ENCODE results near the gene DNM2. TPM values are rescaled to one million over a fixed set of nuclear protein-coding genes. Genes with fewer than 3 reads are reported as not detected.
A peak's percentile ranks its signal among the peaks of the same experiment; 100 is the strongest.

The DNM2 gene
- total and polyA plus RNA-seq, 10 of the 15 experiments (the other 5 are each of a cell fraction or from before 2014, with no cell fraction given) = 1.2 to 146 (median 68.9) TPM

DNA sequence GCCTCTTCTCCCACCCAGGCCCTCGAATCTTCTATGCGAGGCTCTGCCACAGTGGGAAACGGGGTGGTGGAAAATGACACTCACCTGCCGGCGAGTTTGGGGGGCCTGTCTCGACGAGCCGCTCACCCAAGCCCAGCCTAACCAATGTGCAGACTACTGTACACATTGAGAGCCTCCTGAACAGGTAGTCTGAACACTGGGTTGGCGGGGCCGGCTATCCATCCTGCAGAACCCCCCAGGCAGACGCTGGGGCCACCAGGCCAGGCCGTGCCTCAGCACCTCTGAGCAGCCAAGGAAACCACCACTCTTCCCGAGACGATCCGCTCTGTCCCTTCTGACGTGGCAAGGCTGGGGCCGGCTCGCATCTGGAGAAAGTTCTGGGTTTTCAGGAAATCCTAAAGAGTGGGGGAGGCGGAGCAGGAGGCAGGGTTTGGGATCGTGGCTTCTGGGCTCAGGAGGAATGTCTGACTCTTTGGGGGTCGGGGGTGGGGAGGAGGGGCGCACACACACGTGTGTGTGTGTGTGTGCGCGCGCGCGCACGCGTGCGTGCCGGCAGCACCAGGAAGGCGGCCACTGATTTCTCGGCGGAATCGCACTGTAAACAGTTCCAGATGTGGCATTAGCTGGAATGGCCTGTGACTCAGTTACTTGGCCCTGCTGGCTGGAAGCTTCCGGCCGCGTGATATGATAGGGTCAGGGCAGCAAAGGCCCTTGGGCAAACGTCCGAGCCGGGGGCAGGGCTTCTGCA lies 99.6 kb downstream of the DNM2 start:
- no peaks in the 10 kb centered on the region for H3K9me3 ChIP-seq (replicated peaks; ENCODE audit: control insufficient read depth, insufficient read depth, low read length)
- DNase-seq (ENCODE audit: low read depth, low spot score) = no peak
- intact Hi-C loops (cut with micrococcal nuclease; ENCODE audit: unreplicated experiment) = no loop called here
- H4K20me1 ChIP-seq (ENCODE audit: control insufficient read depth, insufficient read depth) = no peaks in the 10 kb centered on the region; the same call in 1 of the 2 replicates
- TF ChIP-seq RFX5 (IDR thresholded peaks at IDR 0.05; ENCODE audit: low read depth, low read length) (no peak), YBX1 (IDR thresholded peaks at IDR 0.05) (no peak)
- ChIA-PET RAD21 (ENCODE audit: unreplicated experiment) (no interaction called here), POLR2A (no interaction called here), SMC1A (ENCODE audit: uncharacterized antibody, unreplicated experiment) (no interaction called here), CTCF (no interaction called here)
- H3K79me2 ChIP-seq (ENCODE audit: control insufficient read depth, insufficient read depth, low read length) = no peaks in the 10 kb centered on the region
- H3K4me3 ChIP-seq = no peak overlapping the region
- in situ Hi-C loops (cut with MboI) = no loop called here
- no peak overlapping the region for H2AFZ ChIP-seq (ENCODE audit: control insufficient read depth, low read depth, low read length)
- peaks cover 9 to 18% of the 10 kb centered on the region in 2 experiments for H3K36me3 ChIP-seq (ENCODE audit: control insufficient read depth in 2 of 2, insufficient read depth in 2 of 2, low read length in 1 of 2)
- no peak overlapping the region for H3K27ac ChIP-seq (ENCODE audit: control insufficient read depth, insufficient read depth)
- H3K9ac ChIP-seq (ENCODE audit: control insufficient read depth, insufficient read depth, low read length) = no peak overlapping the region
- BruUV-seq (replicated peaks) = no TSS peak
- no peak for ATAC-seq
- WGBS (ENCODE audit: insufficient coverage, insufficient replicate concordance, low lambda C conversion rate, missing lambda C conversion rate) = 95% methylated on average over 34 of the region's 42 CpGs
- H3K4me2 ChIP-seq (ENCODE audit: control insufficient read depth, insufficient read depth) = no peak overlapping the region
- H3K4me1 ChIP-seq (ENCODE audit: control insufficient read depth, insufficient read depth, low read length) = no peaks in the 10 kb centered on the region
- H3K27me3 ChIP-seq (replicated peaks in 1 of 2; ENCODE audit: control insufficient read depth in 2 of 2, insufficient read depth in 2 of 2, low read length in 1 of 2) = no peaks in the 10 kb centered on the region
- no peak for FAIRE-seq

GRCh38 chr19:10818301-10819123 lies 100.6 kb downstream of the DNM2 start:
- ChIA-PET POLR2A (no interaction called here), SMC1A (ENCODE audit: uncharacterized antibody, unreplicated experiment) (no interaction called here), CTCF (interaction anchor here (0.5 to 1.1 kb wide), 2 partner anchors 101 to 344 kb away, joined by 3 read pairs; partner anchors contain the start of gene DNM2), RAD21 (ENCODE audit: unreplicated experiment) (interaction anchor here (0.6 kb wide), 1 partner anchor 47 kb away, joined by 3 read pairs; no protein-coding TSS in a partner anchor)
- H3K79me2 ChIP-seq (ENCODE audit: control insufficient read depth, insufficient read depth, low read length) = no peaks in the 10 kb centered on the region
- H3K4me2 ChIP-seq (ENCODE audit: control insufficient read depth, insufficient read depth) = no peak overlapping the region
- no peaks in the 10 kb centered on the region; the same call in 1 of the 2 replicates for H4K20me1 ChIP-seq (ENCODE audit: control insufficient read depth, insufficient read depth)
- no peaks in the 10 kb centered on the region for H3K27me3 ChIP-seq (replicated peaks in 1 of 2; ENCODE audit: control insufficient read depth in 2 of 2, insufficient read depth in 2 of 2, low read length in 1 of 2)
- 99% methylated on average over 19 of the region's 19 CpGs for WGBS (ENCODE audit: insufficient coverage, insufficient replicate concordance, low lambda C conversion rate, missing lambda C conversion rate)
- H3K9me3 ChIP-seq (replicated peaks; ENCODE audit: control insufficient read depth, insufficient read depth, low read length) = no peaks in the 10 kb centered on the region
- no TSS peak for BruUV-seq (replicated peaks)
- H2AFZ ChIP-seq (ENCODE audit: control insufficient read depth, low read depth, low read length) = no peak overlapping the region
- in situ Hi-C loops (cut with MboI) (no loop called here), intact Hi-C loops (cut with micrococcal nuclease; ENCODE audit: unreplicated experiment) (no loop called here)
- ATAC-seq = no peak
- FAIRE-seq = no peak
- TF ChIP-seq NR2C1 (IDR thresholded peaks at IDR 0.05) (no peak), POLR2A (IDR thresholded peaks at IDR 0.05; ENCODE audit: low read depth, low read length) (peak; percentile 25; the same call in 1 of the 2 replicates)
- no peak overlapping the region for H3K27ac ChIP-seq (ENCODE audit: control insufficient read depth, insufficient read depth)
- DNase-seq (ENCODE audit: low read depth, low spot score) = no peak
- no peaks in the 10 kb centered on the region for H3K4me1 ChIP-seq (ENCODE audit: control insufficient read depth, insufficient read depth, low read length)
- no peak overlapping the region for H3K4me3 ChIP-seq
- peaks cover 9 to 18% of the 10 kb centered on the region in 2 experiments for H3K36me3 ChIP-seq (ENCODE audit: control insufficient read depth in 2 of 2, insufficient read depth in 2 of 2, low read length in 1 of 2)
- H3K9ac ChIP-seq (ENCODE audit: control insufficient read depth, insufficient read depth, low read length) = no peak overlapping the region
